IMR-90 (cell line): ENCODE data around the gene PLCG2. TPM values are rescaled to one million over a fixed set of nuclear protein-coding genes. Genes with fewer than 3 reads are reported as not detected.

Experiments used
- ATAC-seq: fragments of 200-7000 bp; cut with Tn5 transposase; 2 replicates; pipeline ENCODE4 v1.9.1; 2020; ENCODE audit warnings: low read depth, mild to moderate bottlenecking, moderate library complexity
- BruUV-seq: library from RNA; stranded (reverse); fragments of 400-500 nt; replicated peaks from 2 replicates; lab custom pipeline; 2021; lab: Mats Ljungman, UMichigan
- CTCF ChIA-PET: fragments of 300-600 bp; formaldehyde crosslinking; extraction: SDS; loops from one replicate; lab custom pipeline; 2021; ENCODE audit warnings: antibody characterized with exemption; lab: Yijun Ruan, JAX
- POLR2A ChIA-PET: fragments of 300-600 bp; sonication (Branson Sonifier 250); formaldehyde crosslinking; loops from one replicate; lab custom pipeline; 2022; ENCODE audit warnings: antibody characterized with exemption; ENCODE audit not compliant: unreplicated experiment; lab: Charles Lee
- DNase-seq: peaks from one replicate; pipeline ENCODE4 v3.0.0; 2013
- H2AFZ ChIP-seq: replicated peaks from 2 replicates; pipeline ENCODE3; 2013; ENCODE audit warnings: low read length, mild to moderate bottlenecking; ENCODE audit not compliant: poor library complexity
- H2AK5ac ChIP-seq: 2 replicates; pipeline ENCODE4 v1.6.1; 2013; ENCODE audit warnings: low read depth, low read length, inconsistent platforms
- H2AK9ac ChIP-seq: replicated peaks from 2 replicates; pipeline ENCODE3; 2013; ENCODE audit warnings: mild to moderate bottlenecking, low read depth, low read length, moderate library complexity; ENCODE audit not compliant: poor library complexity
- H2BK120ac ChIP-seq: 2 replicates; pipeline ENCODE4 v1.6.1; 2013; ENCODE audit warnings: low read depth, low read length, inconsistent platforms
- H2BK15ac ChIP-seq: 3 replicates; pipeline ENCODE4 v1.6.1; 2013; ENCODE audit warnings: low read depth, low read length, inconsistent platforms
- H2BK20ac ChIP-seq: 2 replicates; pipeline ENCODE4 v1.6.1; 2013; ENCODE audit warnings: low read depth, mild to moderate bottlenecking, inconsistent platforms, low read length, moderate library complexity
- H2BK5ac ChIP-seq: 2 replicates; pipeline ENCODE4 v1.6.1; 2013; ENCODE audit warnings: mild to moderate bottlenecking, low read depth, low read length, inconsistent platforms; ENCODE audit not compliant: poor library complexity, severe bottlenecking
- H3K14ac ChIP-seq: replicated peaks from 2 replicates; pipeline ENCODE4 v1.6.1; 2013; ENCODE audit warnings: low read depth, low read length, inconsistent platforms
- H3K18ac ChIP-seq: 2 replicates; pipeline ENCODE4 v1.6.1; 2013; ENCODE audit warnings: low read depth, low read length, control low read depth
- H3K23ac ChIP-seq: 2 replicates; pipeline ENCODE4 v1.6.1; 2013; ENCODE audit warnings: low read depth, low read length, inconsistent platforms
- H3K27ac ChIP-seq: 2 replicates; pipeline ENCODE4 v1.5.1; 2013; ENCODE audit warnings: mild to moderate bottlenecking, control low read depth, low read length; ENCODE audit not compliant: insufficient read depth
- H3K27me3 ChIP-seq: 2 replicates; pipeline ENCODE4 v1.6.1; 2013; ENCODE audit warnings: low read length; ENCODE audit not compliant: control insufficient read depth, insufficient read depth
- H3K36me3 ChIP-seq: 2 replicates; pipeline ENCODE4 v1.6.1; 2013; ENCODE audit warnings: low read length, mixed read lengths; ENCODE audit not compliant: control insufficient read depth, insufficient read depth
- H3K4ac ChIP-seq: 2 replicates; pipeline ENCODE4 v1.6.1; 2013; ENCODE audit warnings: low read depth, low read length, inconsistent platforms
- H3K4me1 ChIP-seq: 2 replicates; pipeline ENCODE4 v1.6.1; 2013; ENCODE audit warnings: low read length, mixed read lengths; ENCODE audit not compliant: control insufficient read depth, insufficient read depth
- H3K4me2 ChIP-seq: 2 replicates; pipeline ENCODE4 v1.6.1; 2013; ENCODE audit warnings: low read depth, mild to moderate bottlenecking, control low read depth, low read length, moderate library complexity
- H3K4me3 ChIP-seq: 2 replicates; pipeline ENCODE4 v1.5.1; 2013; ENCODE audit warnings: low read depth, mild to moderate bottlenecking, control low read depth, low read length, moderate library complexity; ENCODE audit not compliant: insufficient read depth
- H3K56ac ChIP-seq: 2 replicates; pipeline ENCODE4 v1.6.1; 2013; ENCODE audit warnings: low read length, inconsistent platforms; ENCODE audit not compliant: insufficient read depth; ENCODE audit errors: extremely low read depth
- H3K79me1 ChIP-seq, 2 experiments: 2 replicates each; pipeline ENCODE4 v1.6.1; 2013; ENCODE audit warnings: low read length in 2 of 2, inconsistent platforms in 1 of 2, low read depth in 1 of 2
- H3K9ac ChIP-seq: 2 replicates; pipeline ENCODE4 v1.6.1; 2013; ENCODE audit warnings: low read depth, low read length, control low read depth
- H3K9me1 ChIP-seq: 2 replicates; pipeline ENCODE4 v1.6.1; 2013; ENCODE audit warnings: low read length, inconsistent platforms; ENCODE audit not compliant: insufficient read depth
- H3K9me3 ChIP-seq: 2 replicates; pipeline ENCODE4 v1.6.1; 2013; ENCODE audit warnings: low read length; ENCODE audit not compliant: control insufficient read depth, insufficient read depth
- H4K20me1 ChIP-seq: 2 replicates; pipeline ENCODE4 v1.6.1; 2013; ENCODE audit warnings: low read length, inconsistent platforms; ENCODE audit not compliant: insufficient read depth
- H4K5ac ChIP-seq: 2 replicates; pipeline ENCODE4 v1.6.1; 2013; ENCODE audit warnings: mild to moderate bottlenecking, low read depth, low read length, control low read depth
- H4K8ac ChIP-seq, 2 experiments: 2 replicates each; pipeline ENCODE4 v1.6.1; 2013; ENCODE audit warnings: low read depth in 2 of 2, low read length in 2 of 2, control low read depth in 1 of 2, inconsistent platforms in 1 of 2
- H4K91ac ChIP-seq: 2 replicates; pipeline ENCODE4 v1.6.1; 2013; ENCODE audit warnings: low read depth, low read length, inconsistent platforms; ENCODE audit not compliant: insufficient read depth
- BHLHE40 ChIP-seq: fragments of 150-350 bp; IDR thresholded peaks from 2 replicates; pipeline ENCODE4 v1.6.1; 2016; ENCODE audit warnings: mild to moderate bottlenecking, low read depth, low read length
- CEBPB ChIP-seq: IDR thresholded peaks from 2 replicates; pipeline ENCODE4 v1.6.1; 2012; ENCODE audit warnings: low read depth, low read length, improper control_type of control experiment
- CHD1 ChIP-seq: IDR thresholded peaks from 2 replicates; pipeline ENCODE4 v1.6.1; 2012; ENCODE audit warnings: low read depth, low read length, improper control_type of control experiment
- CTCF ChIP-seq: conservative IDR thresholded peaks from 2 replicates; pipeline ENCODE4 v1.5.1; 2012; ENCODE audit warnings: mild to moderate bottlenecking, low read depth, low read length, improper control_type of control experiment
- ELK1 ChIP-seq: fragments of 150-350 bp; IDR thresholded peaks from 2 replicates; pipeline ENCODE4 v1.6.1; 2016; ENCODE audit warnings: low read depth, mild to moderate bottlenecking, low read length, moderate library complexity, borderline replicate concordance
- FOS ChIP-seq: fragments of 150-350 bp; IDR thresholded peaks from 2 replicates; pipeline ENCODE4 v1.6.1; 2016; ENCODE audit warnings: low read depth, low read length
- MAFK ChIP-seq: IDR thresholded peaks from 2 replicates; pipeline ENCODE4 v1.6.1; 2012; ENCODE audit warnings: low read depth, low read length, improper control_type of control experiment
- MAZ ChIP-seq: IDR thresholded peaks from 2 replicates; pipeline ENCODE4 v1.6.1; 2012; ENCODE audit warnings: low read depth, mild to moderate bottlenecking, low read length, improper control_type of control experiment, moderate library complexity, borderline replicate concordance
- MXI1 ChIP-seq: IDR thresholded peaks from 2 replicates; pipeline ENCODE4 v1.6.1; 2012; ENCODE audit warnings: low read depth, mild to moderate bottlenecking, low read length, moderate library complexity, borderline replicate concordance
- NFE2L2 ChIP-seq: fragments of 150-350 bp; IDR thresholded peaks from 2 replicates; pipeline ENCODE4 v1.6.1; 2016; ENCODE audit warnings: low read depth, mild to moderate bottlenecking, low read length
- POLR2A ChIP-seq: IDR thresholded peaks from 2 replicates; pipeline ENCODE4 v1.6.1; 2012; ENCODE audit warnings: mild to moderate bottlenecking, low read depth, low read length
- RAD21 ChIP-seq: IDR thresholded peaks from 2 replicates; pipeline ENCODE4 v1.6.1; 2012; ENCODE audit warnings: low read length, improper control_type of control experiment
- RCOR1 ChIP-seq: IDR thresholded peaks from 2 replicates; pipeline ENCODE4 v1.6.1; 2012; ENCODE audit warnings: mild to moderate bottlenecking, low read length, improper control_type of control experiment; ENCODE audit not compliant: insufficient replicate concordance
- RFX5 ChIP-seq: IDR thresholded peaks from 2 replicates; pipeline ENCODE4 v1.8.0; 2012; ENCODE audit warnings: low read depth, mild to moderate bottlenecking, low read length, moderate library complexity
- SMC3 ChIP-seq: fragments of 150-350 bp; IDR thresholded peaks from 2 replicates; pipeline ENCODE4 v1.6.1; 2016; ENCODE audit warnings: low read depth, mild to moderate bottlenecking, antibody characterized with exemption, low read length, moderate library complexity
- USF2 ChIP-seq: fragments of 150-350 bp; IDR thresholded peaks from 2 replicates; pipeline ENCODE4 v1.6.1; 2017; ENCODE audit warnings: mild to moderate bottlenecking, antibody characterized with exemption, low read length, low read depth
- WGBS, 2 experiments: methylation state at CpG; one replicate each; pipeline versions ENCODE4 v1.1.5 to v1.1.7; 2013; ENCODE audit warnings: missing lambda C conversion rate in 2 of 2; ENCODE audit not compliant: insufficient read length in 1 of 2; ENCODE audit errors: extremely low coverage in 2 of 2; 5-methylcytosine and 5-hydroxymethylcytosine counted together
- dilution Hi-C: fragments of 300-500 bp; cut with HindIII; formaldehyde crosslinking; loops from one replicate; pipeline ENCODE4 v1.14.3; 2018; ENCODE audit warnings: low sequenced_read_pairs; ENCODE audit not compliant: unreplicated experiment
- in situ Hi-C: fragments of 300-500 bp; cut with MboI; formaldehyde crosslinking; loops from 3 replicates; pipeline ENCODE4 v1.14.3; 2019; ENCODE audit warnings: low sequenced_read_pairs, inconsistent platforms, mixed read lengths
- intact Hi-C: fragments of 100-400 bp; cut with micrococcal nuclease; formaldehyde crosslinking; loops from 2 replicates; pipeline ENCODE4 v1.10.0; 2022
- polyA plus RNA-seq, 3 experiments: library from polyadenylated mRNA; depleted of rRNA; stranded (reverse); fragments of >200 nt; gene quantifications; 2 replicates each; pipeline ENCODE4 v1.2.3, GENCODE V29; 2012; ENCODE audit warnings: low replicate concordance in 1 of 3
- total RNA-seq: library from RNA; depleted of rRNA; stranded (reverse); fragments of >200 nt; gene quantifications from 2 replicates; pipeline ENCODE4 v1.2.3, GENCODE V29; 2012

Gene PLCG2
- total and polyA plus RNA-seq, 2 of the 4 experiments (the other 2 are of a cell fraction), result 0.14 to 0.18 TPM

- Histone ChIP-seq H3K27ac (no peak overlapping the region), H4K5ac (no peak overlapping the region), H2BK5ac (no peak overlapping the region), H2AK9ac (no peak overlapping the region), H3K9me3 (no peaks in the 10 kb centered on the region), H3K4me2 (no peak overlapping the region), H3K36me3 (no peaks in the 10 kb centered on the region), H2AFZ (no peak overlapping the region), H2BK120ac (no peak overlapping the region), H3K9ac (no peak overlapping the region), H3K23ac (no peak overlapping the region), H3K4ac (no peak overlapping the region), H3K14ac (no peak overlapping the region), H3K18ac (no peak overlapping the region), H3K27me3 (peaks cover 2% of the 10 kb centered on the region), H3K4me1 (no peaks in the 10 kb centered on the region), H2BK20ac (no peak overlapping the region), H3K9me1 (no peaks in the 10 kb centered on the region; the same call in 1 of the 2 replicates), H3K79me1 (no peaks in the 10 kb centered on the region), H4K8ac (no peak overlapping the region), H3K56ac (no peak overlapping the region), H2BK15ac (no peak overlapping the region), H3K4me3 (no peak overlapping the region), H4K91ac (no peak overlapping the region), H2AK5ac (no peak overlapping the region), H4K20me1 (no peaks in the 10 kb centered on the region)
- ATAC-seq (no peak), DNase-seq (no peak)
- intact Hi-C loops, result no loop called here
- BruUV-seq, result no TSS peak
- ChIA-PET POLR2A (no interaction called here), CTCF (interaction anchor here (0.6 kb wide), 1 partner anchor 34 kb away, joined by 3 read pairs; no protein-coding TSS in a partner anchor)
- no peak for TF ChIP-seq RFX5
- no peak for TF ChIP-seq MAFK
- no peak for TF ChIP-seq MAZ
- no peak for TF ChIP-seq NFE2L2
- TF ChIP-seq MXI1, result no peak
- no peak for TF ChIP-seq CHD1
- no peak for TF ChIP-seq SMC3
- no peak for TF ChIP-seq POLR2A
- TF ChIP-seq CTCF, result no peak
- TF ChIP-seq CEBPB, result no peak
- TF ChIP-seq BHLHE40, result no peak
- no peak for TF ChIP-seq RCOR1
- no peak for TF ChIP-seq ELK1
- TF ChIP-seq FOS, result no peak
- no peak for TF ChIP-seq USF2
- no peak for TF ChIP-seq RAD21
- dilution Hi-C loops, result no loop called here
- in situ Hi-C loops, result no loop called here
- WGBS, 2 experiments, result no CpG with 5 or more reads among the region's 5 CpGs
Measured at GRCh38 chr16:81931927-81932326, 152.8 kb downstream of the PLCG2 start.
